ENCODE results near the gene SCAMP5. TPM values are rescaled to one million over a fixed set of nuclear protein-coding genes. Genes with fewer than 3 reads are reported as not detected.

Gene SCAMP5
- polyA plus RNA-seq, 1 donor (not counting 4 experiments of a cell fraction or from before 2014, with no cell fraction given) = 1.9 TPM

GRCh38 chr15:75058127-75058905 is 63.0 kb downstream of the SCAMP5 start:
- H3K4me1 ChIP-seq (ENCODE audit: control insufficient read depth, extremely low read depth, insufficient read depth, low read length) = peaks cover 10% of the 10 kb centered on the region
- H3K36me3 ChIP-seq (ENCODE audit: control insufficient read depth in 2 of 2, extremely low read depth in 1 of 2, insufficient read depth in 2 of 2, low read length in 2 of 2) = no peaks in the 10 kb centered on the region
- H3K27ac ChIP-seq (ENCODE audit: control insufficient read depth, insufficient read depth, low read length) = no peak overlapping the region
- H3K4me3 ChIP-seq (ENCODE audit: control insufficient read depth in 2 of 3, extremely low read depth in 1 of 3, insufficient read depth in 2 of 3, low read depth in 1 of 3, low read length in 3 of 3) = no peak overlapping the region
- no peak overlapping the region for H2AFZ ChIP-seq (ENCODE audit: control insufficient read depth, low read length)
- dilution Hi-C loops (cut with MboI; ENCODE audit: extremely low pct_ligation_motif_present, low sequenced_read_pairs) = no loop called here
- no peak for TF ChIP-seq CTCF (optimal IDR thresholded peaks at IDR 0.05 in 1 of 3, IDR thresholded peaks at IDR 0.05 in 1 of 3, conservative IDR thresholded peaks at IDR 0.05 in 1 of 3; ENCODE audit: extremely low read depth in 1 of 3, insufficient read depth in 2 of 3, low read length in 3 of 3)
- no peak for TF ChIP-seq EZH2 (IDR thresholded peaks at IDR 0.05; ENCODE audit: low read length)
- H3K4me2 ChIP-seq (ENCODE audit: control insufficient read depth, extremely low read depth, insufficient read depth, low read depth, low read length) = no peak overlapping the region
- no peaks in the 10 kb centered on the region for H3K9me1 ChIP-seq (ENCODE audit: control insufficient read depth, extremely low read depth, insufficient read depth, low read length)
- H4K20me1 ChIP-seq (ENCODE audit: control insufficient read depth, extremely low read depth, insufficient read depth, low read length) = no peaks in the 10 kb centered on the region
- no peak for FAIRE-seq
- no peak overlapping the region for H3K9ac ChIP-seq (ENCODE audit: control insufficient read depth, extremely low read depth, insufficient read depth, low read length)
- no peak for DNase-seq (ENCODE audit: low read depth, low spot score)
- no peaks in the 10 kb centered on the region for H3K27me3 ChIP-seq (ENCODE audit: control insufficient read depth, extremely low read depth, insufficient read depth, low read length)
- H3K9me3 ChIP-seq (ENCODE audit: control insufficient read depth, low read depth, low read length) = no peaks in the 10 kb centered on the region
- no peaks in the 10 kb centered on the region for H3K79me2 ChIP-seq (ENCODE audit: control insufficient read depth, insufficient read depth, low read length)

- DNase-seq (ENCODE audit: low read depth, low spot score) = no peak
- Histone ChIP-seq H3K27ac (ENCODE audit: control insufficient read depth, insufficient read depth, low read length) (no peak overlapping the region), H3K9me3 (ENCODE audit: control insufficient read depth, low read depth, low read length) (no peaks in the 10 kb centered on the region), H3K4me3 (ENCODE audit: control insufficient read depth in 2 of 3, extremely low read depth in 1 of 3, insufficient read depth in 2 of 3, low read depth in 1 of 3, low read length in 3 of 3) (no peak overlapping the region), H3K4me1 (ENCODE audit: control insufficient read depth, extremely low read depth, insufficient read depth, low read length) (peaks cover 10% of the 10 kb centered on the region), H2AFZ (ENCODE audit: control insufficient read depth, low read length) (no peak overlapping the region), H3K36me3 (ENCODE audit: control insufficient read depth in 2 of 2, extremely low read depth in 1 of 2, insufficient read depth in 2 of 2, low read length in 2 of 2) (no peaks in the 10 kb centered on the region), H3K27me3 (ENCODE audit: control insufficient read depth, extremely low read depth, insufficient read depth, low read length) (no peaks in the 10 kb centered on the region), H3K79me2 (ENCODE audit: control insufficient read depth, insufficient read depth, low read length) (no peaks in the 10 kb centered on the region), H3K4me2 (ENCODE audit: control insufficient read depth, extremely low read depth, insufficient read depth, low read depth, low read length) (no peak overlapping the region), H3K9me1 (ENCODE audit: control insufficient read depth, extremely low read depth, insufficient read depth, low read length) (no peaks in the 10 kb centered on the region), H3K9ac (ENCODE audit: control insufficient read depth, extremely low read depth, insufficient read depth, low read length) (no peak overlapping the region), H4K20me1 (ENCODE audit: control insufficient read depth, extremely low read depth, insufficient read depth, low read length) (no peaks in the 10 kb centered on the region)
- dilution Hi-C loops (cut with MboI; ENCODE audit: extremely low pct_ligation_motif_present, low sequenced_read_pairs) = no loop called here
- no peak for FAIRE-seq
- no peak for TF ChIP-seq CTCF (optimal IDR thresholded peaks at IDR 0.05 in 1 of 3, IDR thresholded peaks at IDR 0.05 in 1 of 3, conservative IDR thresholded peaks at IDR 0.05 in 1 of 3; ENCODE audit: extremely low read depth in 1 of 3, insufficient read depth in 2 of 3, low read length in 3 of 3)
- TF ChIP-seq EZH2 (IDR thresholded peaks at IDR 0.05; ENCODE audit: low read length) = no peak
These were observed 64.2 kb downstream of the SCAMP5 start for GRCh38 chr15:75059607-75060006.

Measured in keratinocyte (primary cell).